A673 (cell line): ENCODE measurements around the gene CCN5. TPM values are rescaled to one million over a fixed set of nuclear protein-coding genes. Genes with fewer than 3 reads are reported as not detected.

Source experiments
- BruUV-seq: library from RNA; stranded (reverse); fragments of 400-500 nt; replicated peaks from 2 replicates; lab custom pipeline; 2021; lab: Mats Ljungman, UMichigan
- CTCF ChIA-PET: fragments of 300-600 bp; sonication (Branson Sonifier 250); formaldehyde crosslinking; loops from one replicate; lab custom pipeline; 2022; ENCODE audit warnings: antibody characterized with exemption; lab: Charles Lee
- POLR2A ChIA-PET: fragments of 300-600 bp; sonication (Branson Sonifier 250); formaldehyde crosslinking; loops from one replicate; lab custom pipeline; 2022; ENCODE audit warnings: antibody characterized with exemption; ENCODE audit not compliant: low non-redundant PET; lab: Charles Lee
- DNase-seq: peaks from one replicate; pipeline ENCODE4 v3.0.0-alpha.2; 2015; ENCODE audit warnings: low spot score
- H3K27ac ChIP-seq: fragments of 200-600 bp; sonication (generic); 2 replicates; pipeline ENCODE4 v1.5.1; 2016; ENCODE audit warnings: mixed run types, low read depth, mild to moderate bottlenecking, mixed read lengths, antibody characterized with exemption, low read length; ENCODE audit not compliant: poor library complexity, severe bottlenecking
- H3K27me3 ChIP-seq: fragments of 200-600 bp; sonication (generic); replicated peaks from 2 replicates; pipeline ENCODE4 v1.6.1; 2017; ENCODE audit warnings: mixed run types, low read depth, mild to moderate bottlenecking, mixed read lengths, antibody characterized with exemption, low read length; ENCODE audit not compliant: insufficient read depth, poor library complexity
- H3K36me3 ChIP-seq: fragments of 200-600 bp; sonication (generic); 2 replicates; pipeline ENCODE4 v1.6.1; 2016; ENCODE audit warnings: mixed run types, mild to moderate bottlenecking, mixed read lengths, antibody characterized with exemption, low read length; ENCODE audit not compliant: insufficient read depth, poor library complexity, severe bottlenecking
- H3K4me1 ChIP-seq: fragments of 200-600 bp; sonication (generic); 2 replicates; pipeline ENCODE4 v1.6.1; 2017; ENCODE audit warnings: mixed run types, mild to moderate bottlenecking, mixed read lengths, antibody characterized with exemption, low read length; ENCODE audit not compliant: insufficient read depth, poor library complexity, severe bottlenecking
- H3K4me3 ChIP-seq: fragments of 200-600 bp; sonication (generic); 2 replicates; pipeline ENCODE4 v1.5.1; 2016; ENCODE audit warnings: low read depth, mixed run types, mild to moderate bottlenecking, mixed read lengths, low read length; ENCODE audit not compliant: poor library complexity, severe bottlenecking
- H3K9me3 ChIP-seq: fragments of 200-600 bp; sonication (generic); 2 replicates; pipeline ENCODE4 v1.6.1; 2016; ENCODE audit warnings: mixed run types, low read depth, mild to moderate bottlenecking, mixed read lengths, antibody characterized with exemption, low read length; ENCODE audit not compliant: poor library complexity, severe bottlenecking
- EZH2 ChIP-seq: fragments of 200-600 bp; sonication (generic); IDR thresholded peaks from 2 replicates; pipeline ENCODE4 v1.6.1; 2017; ENCODE audit warnings: borderline replicate concordance, low read depth, mild to moderate bottlenecking, mixed read lengths, antibody characterized with exemption, low read length; ENCODE audit not compliant: poor library complexity, severe bottlenecking
- intact Hi-C: fragments of 100-400 bp; cut with micrococcal nuclease; formaldehyde crosslinking; loops from one replicate; pipeline ENCODE4 v1.10.0; 2022; ENCODE audit not compliant: unreplicated experiment
- total RNA-seq: library from RNA; stranded (reverse); gene quantifications from 2 replicates; pipeline ENCODE4 v1.2.3, GENCODE V29; 2021
- TF ChIP-seq, protein P1 (sequence below): fragments of 300-800, 200-600 bp; sonication (generic); conservative IDR thresholded peaks from 2 replicates; pipeline ENCODE4 v1.5.1; 2017; ENCODE audit warnings: low read depth, mild to moderate bottlenecking, antibody characterized with exemption, low read length, moderate library complexity, mixed read lengths

CCN5 gene
- total RNA-seq, 1 experiment from 2014 or later, result not detected

DNA sequence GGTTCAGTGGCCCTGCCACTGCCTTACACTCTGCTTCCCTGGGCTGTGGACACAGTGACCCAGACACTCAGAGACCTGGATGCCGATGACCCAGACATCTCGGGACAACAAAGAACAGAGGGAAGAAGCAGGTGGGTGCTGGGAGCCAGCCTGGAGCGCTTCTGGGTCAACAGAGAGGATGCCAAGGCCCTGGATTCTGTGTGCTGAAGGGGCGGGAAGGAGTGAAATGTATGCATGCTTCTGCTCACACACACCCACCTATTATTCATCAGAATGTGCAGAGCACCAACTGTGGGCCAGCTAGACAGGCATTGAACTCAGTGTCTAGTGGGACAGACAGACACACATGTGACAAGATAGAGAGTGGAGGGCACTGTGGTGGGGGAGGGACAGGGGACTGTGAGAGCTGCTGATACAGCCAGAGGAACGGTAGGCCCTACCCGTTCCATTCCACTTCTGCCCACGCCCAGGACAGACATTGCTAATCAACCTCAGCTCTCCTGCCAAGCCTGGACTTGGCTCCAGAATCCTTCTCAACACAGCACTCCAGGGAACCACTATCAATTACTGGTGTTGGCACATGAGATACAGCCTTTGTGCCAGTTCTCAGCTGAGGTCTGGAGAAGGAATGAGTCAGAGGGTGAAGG lies 50.7 kb downstream of the CCN5 start:
- Histone ChIP-seq H3K9me3 (no peaks in the 10 kb centered on the region), H3K27ac (no peak overlapping the region), H3K4me3 (no peak overlapping the region), H3K27me3 (peaks cover 3% of the 10 kb centered on the region), H3K4me1 (no peaks in the 10 kb centered on the region), H3K36me3 (no peaks in the 10 kb centered on the region)
- TF ChIP-seq EZH2, result no peak
- TF ChIP-seq, protein P1, sequence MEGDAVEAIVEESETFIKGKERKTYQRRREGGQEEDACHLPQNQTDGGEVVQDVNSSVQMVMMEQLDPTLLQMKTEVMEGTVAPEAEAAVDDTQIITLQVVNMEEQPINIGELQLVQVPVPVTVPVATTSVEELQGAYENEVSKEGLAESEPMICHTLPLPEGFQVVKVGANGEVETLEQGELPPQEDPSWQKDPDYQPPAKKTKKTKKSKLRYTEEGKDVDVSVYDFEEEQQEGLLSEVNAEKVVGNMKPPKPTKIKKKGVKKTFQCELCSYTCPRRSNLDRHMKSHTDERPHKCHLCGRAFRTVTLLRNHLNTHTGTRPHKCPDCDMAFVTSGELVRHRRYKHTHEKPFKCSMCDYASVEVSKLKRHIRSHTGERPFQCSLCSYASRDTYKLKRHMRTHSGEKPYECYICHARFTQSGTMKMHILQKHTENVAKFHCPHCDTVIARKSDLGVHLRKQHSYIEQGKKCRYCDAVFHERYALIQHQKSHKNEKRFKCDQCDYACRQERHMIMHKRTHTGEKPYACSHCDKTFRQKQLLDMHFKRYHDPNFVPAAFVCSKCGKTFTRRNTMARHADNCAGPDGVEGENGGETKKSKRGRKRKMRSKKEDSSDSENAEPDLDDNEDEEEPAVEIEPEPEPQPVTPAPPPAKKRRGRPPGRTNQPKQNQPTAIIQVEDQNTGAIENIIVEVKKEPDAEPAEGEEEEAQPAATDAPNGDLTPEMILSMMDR, result no peak
- BruUV-seq, result no TSS peak
- intact Hi-C loops, result no loop called here
- ChIA-PET POLR2A (no interaction called here), CTCF (no interaction called here)
- no peak for DNase-seq

DNA sequence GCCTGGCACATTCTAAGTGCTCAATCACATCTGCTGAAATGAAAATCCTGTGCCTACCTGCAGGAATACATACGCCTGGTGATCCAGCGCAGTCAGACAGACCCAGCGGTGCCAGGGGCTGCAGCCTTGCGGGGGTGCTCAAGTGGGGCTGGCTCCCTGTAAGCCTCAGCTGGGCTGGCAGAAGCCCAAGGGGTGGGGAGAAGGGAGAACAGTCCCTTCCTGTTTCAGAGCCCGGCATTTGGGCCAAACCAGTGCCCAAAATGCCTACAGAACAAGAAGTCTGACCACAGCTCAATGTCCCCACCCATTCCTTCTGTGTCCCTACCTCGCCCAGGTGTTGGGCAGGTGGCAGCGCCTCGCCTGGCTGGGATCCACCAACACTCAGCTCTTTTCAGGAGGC lies 53.1 kb downstream of the CCN5 start:
- peaks cover 10% of the 10 kb centered on the region for H3K27me3 ChIP-seq
- ChIA-PET POLR2A (no interaction called here), CTCF (no interaction called here)
- H3K9me3 ChIP-seq, result no peaks in the 10 kb centered on the region
- no peak overlapping the region for H3K4me3 ChIP-seq
- TF ChIP-seq, protein P1, result no peak
- TF ChIP-seq EZH2, result no peak
- no peak overlapping the region for H3K27ac ChIP-seq
- BruUV-seq, result no TSS peak
- no peaks in the 10 kb centered on the region for H3K4me1 ChIP-seq
- no peak for DNase-seq
- H3K36me3 ChIP-seq, result no peaks in the 10 kb centered on the region
- intact Hi-C loops, result no loop called here

GRCh38 chr20:44768854-44769480 lies 53.8 kb downstream of the CCN5 start:
- no TSS peak for BruUV-seq
- DNase-seq, result no peak
- H3K9me3 ChIP-seq, result no peaks in the 10 kb centered on the region
- POLR2A ChIA-PET, result no interaction called here
- H3K4me1 ChIP-seq, result no peaks in the 10 kb centered on the region
- H3K36me3 ChIP-seq, result no peaks in the 10 kb centered on the region
- TF ChIP-seq EZH2, result no peak
- TF ChIP-seq, protein P1, result no peak
- CTCF ChIA-PET, result no interaction called here
- H3K27me3 ChIP-seq, result peaks cover 10% of the 10 kb centered on the region
- no peak overlapping the region for H3K27ac ChIP-seq
- no peak overlapping the region for H3K4me3 ChIP-seq
- intact Hi-C loops, result no loop called here
